AG20443 (cell line): ENCODE measurements around the gene CDK14.
"Not testable (repeated sequence)": the region's sequence is repeated elsewhere in the genome, so short reads cannot be mapped to it uniquely, and the experiment has no call there.

Experiments used
- DNase-seq: peaks from one replicate; pipeline ENCODE4 v3.0.0; 2012; ENCODE audit warnings: low spot score, mixed read lengths

The CDK14 gene

DNA sequence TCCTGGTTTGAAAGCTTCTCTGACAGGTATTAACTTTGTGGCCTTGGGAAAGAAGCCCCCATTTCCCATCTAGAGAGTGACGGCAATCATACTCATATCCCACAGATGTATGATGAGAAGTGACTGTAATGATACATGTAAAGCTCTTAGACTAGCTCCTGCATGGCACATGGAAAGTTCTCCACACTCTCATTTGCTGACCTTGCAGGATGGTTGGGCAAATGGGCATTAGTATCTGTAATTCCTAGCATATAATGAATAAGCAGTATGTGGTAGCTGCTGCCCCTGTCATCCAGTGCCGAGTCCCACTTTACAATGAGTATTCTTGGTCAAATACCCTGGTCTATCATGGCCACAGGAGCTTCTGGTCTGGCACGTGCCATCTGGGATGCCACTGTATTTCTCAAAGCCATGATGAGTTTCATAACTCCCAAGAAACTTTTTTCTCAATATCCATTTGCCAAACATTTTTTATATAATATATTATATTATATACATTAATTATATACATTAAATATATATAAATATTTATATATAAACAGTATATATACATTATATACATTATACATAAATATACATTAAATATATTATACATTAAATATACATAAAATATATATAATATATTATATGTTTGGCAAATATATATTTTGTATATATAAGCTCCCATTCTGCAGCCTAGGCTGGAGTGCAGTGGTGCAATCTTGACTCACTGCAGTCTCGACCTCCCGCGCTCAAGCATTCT lies 561.6 kb downstream of the CDK14 start:
- no peak for DNase-seq

- DNase-seq, result no peak
Observed at GRCh38 chr7:91162436-91162835, 566.3 kb downstream of the CDK14 start.

DNA sequence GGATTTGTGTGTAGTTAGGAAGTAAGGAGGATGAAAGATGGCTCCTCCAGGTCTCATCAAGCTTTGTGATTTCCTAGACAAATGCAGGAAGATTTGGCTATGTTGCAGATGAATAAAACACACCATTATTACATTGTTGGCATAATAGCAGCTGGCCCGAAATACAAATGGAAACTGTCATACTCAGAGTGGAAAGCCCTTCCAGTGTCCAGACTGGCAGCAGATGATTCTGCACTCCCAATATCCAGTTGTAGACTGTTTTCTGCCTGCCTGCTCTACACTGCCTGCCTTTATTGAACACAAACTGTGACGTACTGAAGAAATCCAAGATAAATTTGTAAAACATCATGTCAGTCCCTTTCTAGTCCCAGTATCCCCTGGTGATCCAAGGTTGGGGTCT lies 568.4 kb downstream of the CDK14 start:
- peak; percentile 32 for DNase-seq

GRCh38 chr7:91165006-91165845 lies 569.1 kb downstream of the CDK14 start:
- DNase-seq, result peak; percentile 77

DNA sequence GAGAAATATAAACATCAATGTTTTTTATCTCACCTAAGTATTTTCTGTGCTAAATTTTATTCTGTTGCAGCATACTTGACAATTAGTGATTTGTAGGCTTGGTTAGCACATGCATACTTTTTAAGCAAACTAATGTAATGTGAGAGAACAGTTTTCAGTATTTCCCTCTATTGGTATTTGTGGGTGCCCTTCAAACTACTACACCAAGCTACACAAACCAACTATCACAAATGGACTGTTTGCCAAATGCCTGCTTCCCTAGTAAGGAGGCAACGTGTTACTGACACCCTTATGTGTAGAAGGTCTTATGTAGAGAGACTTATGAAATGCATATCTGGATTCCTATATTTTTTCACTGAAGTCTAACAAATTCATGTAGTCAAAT lies 569.7 kb downstream of the CDK14 start:
- DNase-seq, result no peak

DNA sequence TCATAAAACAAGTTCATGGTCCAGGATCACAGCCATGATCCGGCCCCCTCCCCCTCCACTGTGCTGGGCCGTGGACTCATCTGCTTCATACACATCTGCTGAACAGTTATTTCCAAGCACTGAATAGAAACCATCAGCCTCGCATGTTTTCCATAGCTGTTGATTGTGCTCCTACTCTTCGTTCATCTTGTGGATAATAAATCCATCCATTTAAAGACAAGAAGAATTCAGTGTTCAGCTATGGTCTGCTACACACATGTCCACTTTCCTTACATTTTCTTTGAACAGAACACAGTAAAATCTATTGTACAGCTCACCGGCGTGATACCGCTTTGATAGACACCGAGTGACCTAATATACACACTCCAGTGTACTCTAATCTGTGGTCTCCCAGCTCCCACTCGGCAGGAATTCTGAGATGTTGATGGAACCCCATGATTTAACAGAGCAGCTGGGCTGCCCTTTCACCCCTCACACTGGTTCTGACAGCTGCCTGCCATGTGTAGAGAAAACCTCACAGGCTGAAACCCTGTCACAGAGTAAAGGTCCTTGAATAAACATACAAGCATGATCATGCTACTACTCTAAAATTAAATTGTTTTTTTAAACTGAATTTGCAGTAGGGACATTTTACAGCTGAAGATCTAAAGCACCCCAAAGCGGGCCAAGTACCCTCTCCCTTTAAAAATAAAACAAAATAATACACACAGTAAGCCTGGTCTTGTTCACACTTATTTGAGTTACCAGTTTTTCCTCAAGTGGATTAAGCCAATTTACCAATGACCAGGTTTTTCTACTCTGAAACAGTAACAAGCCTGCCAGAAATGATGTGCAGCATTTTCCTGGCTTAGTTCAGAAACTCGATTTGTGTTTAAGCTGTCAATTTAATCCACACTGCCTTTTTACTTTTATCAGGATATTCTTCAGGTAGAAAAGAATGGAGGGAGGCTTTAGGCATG lies 573.0 kb downstream of the CDK14 start:
- DNase-seq, result no peak

- DNase-seq, result no peak
Observed at GRCh38 chr7:91169830-91170191, 573.7 kb downstream of the CDK14 start.

GRCh38 chr7:91173265-91173664 lies 577.1 kb downstream of the CDK14 start:
- DNase-seq, result not testable (repeated sequence)

DNA sequence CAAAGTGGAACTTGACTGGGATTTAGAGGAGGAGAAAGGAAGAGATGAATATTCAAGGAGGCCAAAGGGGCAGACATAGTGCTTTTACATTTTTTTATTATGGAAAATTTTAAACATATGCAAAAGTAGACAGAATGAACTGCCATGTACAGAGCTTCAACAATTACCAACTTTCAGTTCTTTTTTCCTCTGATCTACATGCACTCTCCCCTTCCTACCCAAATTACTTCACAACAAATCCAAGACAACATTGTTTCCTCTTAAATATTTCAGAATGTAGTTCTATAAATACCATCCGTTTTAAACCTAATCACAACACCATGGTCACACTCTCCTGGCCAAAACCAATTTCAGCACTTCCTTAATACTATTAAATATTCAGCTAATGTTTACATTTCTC lies 584.6 kb downstream of the CDK14 start:
- DNase-seq, result no peak

DNA sequence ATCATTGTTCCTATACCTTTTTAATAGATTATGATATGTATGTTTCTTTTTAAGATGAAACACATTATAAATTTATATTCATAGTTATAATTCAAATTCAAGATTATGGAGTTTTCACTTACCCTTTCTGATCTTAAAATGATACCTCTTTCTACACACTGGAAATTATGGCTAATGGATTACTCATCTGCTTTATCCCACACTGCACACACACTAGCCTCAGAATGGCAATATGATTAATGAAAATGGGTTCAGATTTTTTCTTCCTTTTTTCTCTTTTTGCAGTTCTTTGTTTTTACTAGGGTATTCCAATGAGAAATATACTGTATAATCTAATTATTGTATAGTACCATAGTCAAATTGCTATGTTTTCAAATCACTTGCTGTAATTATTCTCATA lies 585.8 kb downstream of the CDK14 start:
- no peak for DNase-seq

DNA sequence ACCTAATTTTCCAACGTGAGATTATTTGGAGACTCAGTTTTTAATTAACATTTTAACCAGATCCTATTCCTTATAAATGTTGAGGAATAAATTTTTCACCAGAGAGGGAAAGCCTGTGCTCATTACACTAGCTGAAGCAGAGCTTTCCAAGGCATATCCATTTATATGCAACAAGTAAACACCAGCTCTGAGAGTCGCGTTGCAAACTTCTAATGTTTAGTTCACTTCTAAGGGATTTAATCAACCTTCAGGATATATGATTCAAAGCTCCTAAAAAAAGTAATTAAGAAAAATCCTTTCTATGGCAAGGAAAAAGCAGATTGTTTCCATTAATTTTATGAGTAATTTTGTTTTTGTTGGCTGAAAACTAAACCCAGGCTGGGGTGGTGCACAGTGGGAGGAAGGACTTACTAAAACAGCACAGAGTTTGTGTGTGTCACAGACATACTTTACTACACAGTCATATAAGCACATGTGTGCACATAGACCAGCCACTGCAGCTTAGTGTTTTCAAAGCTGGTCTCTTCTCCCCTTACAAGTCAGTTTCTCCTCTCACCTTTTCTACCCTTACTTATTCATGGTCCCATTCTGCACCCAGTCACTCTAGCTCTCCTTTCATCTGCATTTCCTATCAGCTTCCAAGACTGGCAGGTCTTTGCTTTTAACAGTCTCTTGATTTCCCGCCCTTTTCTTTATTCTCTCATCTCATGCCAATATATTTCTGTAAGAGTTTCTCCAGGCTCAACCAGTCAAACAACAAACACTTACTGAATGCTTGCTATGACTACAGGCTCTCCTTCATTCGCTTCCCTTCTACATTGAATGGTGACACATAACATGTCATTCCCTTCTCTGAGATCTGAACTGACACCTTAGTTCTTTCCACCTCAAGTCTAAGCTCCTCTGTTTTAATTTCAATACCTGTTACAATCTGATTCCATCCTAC lies 587.0 kb downstream of the CDK14 start:
- peak; percentile 83 for DNase-seq

DNA sequence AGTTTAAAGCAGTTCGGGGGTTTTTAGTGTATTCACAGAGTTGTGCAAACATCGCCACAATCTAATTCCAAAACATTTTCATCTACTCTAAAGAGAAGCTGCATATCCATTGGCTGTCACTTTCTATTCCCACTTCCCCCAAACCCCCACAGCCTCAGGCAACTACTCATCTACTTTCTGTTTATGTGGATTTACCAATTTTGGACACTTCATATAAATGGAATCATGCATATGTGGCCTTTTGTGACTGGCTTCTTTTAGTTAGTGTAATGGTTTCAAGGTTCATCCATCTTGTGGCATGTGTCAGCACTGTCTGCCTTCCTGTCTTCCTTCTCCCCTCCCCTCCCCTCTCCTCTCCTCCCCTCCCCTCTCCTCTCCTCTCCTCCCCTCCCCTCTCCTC lies 589.6 kb downstream of the CDK14 start:
- DNase-seq, result no peak

- DNase-seq, result no peak
Observed at GRCh38 chr7:91187061-91187460, 590.9 kb downstream of the CDK14 start.

DNA sequence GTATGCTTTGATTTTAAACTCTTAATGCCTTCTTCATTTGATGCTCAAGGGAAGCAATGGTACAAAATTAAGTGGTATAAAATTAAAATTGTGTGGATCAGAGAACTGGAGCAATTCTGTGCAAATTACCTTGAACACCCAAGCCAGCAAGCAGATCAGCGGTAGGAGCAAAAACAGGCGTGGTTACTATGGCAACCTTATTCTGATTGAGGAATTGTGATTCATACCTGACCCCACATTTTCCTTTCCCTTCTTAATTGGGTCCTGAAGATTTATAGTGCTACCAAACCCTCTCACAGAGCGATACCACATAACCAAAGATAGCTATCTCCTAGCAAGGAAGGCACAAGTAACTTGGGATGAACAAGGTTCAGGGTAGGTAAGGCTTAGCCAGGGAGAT lies 595.6 kb downstream of the CDK14 start:
- DNase-seq, result no peak

DNA sequence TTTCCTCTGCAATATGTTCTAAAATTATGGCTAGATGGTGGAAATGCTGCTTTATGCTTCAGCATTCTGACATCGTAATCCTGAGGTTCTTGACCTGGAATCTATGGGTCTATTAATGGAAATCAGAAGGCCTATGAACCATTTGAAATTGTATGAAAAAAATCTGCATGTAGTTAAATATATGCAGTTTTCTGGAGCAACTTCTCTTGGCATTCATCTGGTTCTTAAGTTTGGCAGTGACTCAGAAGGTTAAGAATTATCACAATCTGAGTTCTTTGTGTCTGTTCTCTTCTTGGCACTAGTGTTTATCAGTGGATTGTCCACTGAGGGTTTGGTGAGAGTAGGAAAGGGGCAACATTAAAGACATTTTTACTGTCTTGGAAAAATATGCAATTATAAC lies 597.0 kb downstream of the CDK14 start:
- DNase-seq, result no peak

DNA sequence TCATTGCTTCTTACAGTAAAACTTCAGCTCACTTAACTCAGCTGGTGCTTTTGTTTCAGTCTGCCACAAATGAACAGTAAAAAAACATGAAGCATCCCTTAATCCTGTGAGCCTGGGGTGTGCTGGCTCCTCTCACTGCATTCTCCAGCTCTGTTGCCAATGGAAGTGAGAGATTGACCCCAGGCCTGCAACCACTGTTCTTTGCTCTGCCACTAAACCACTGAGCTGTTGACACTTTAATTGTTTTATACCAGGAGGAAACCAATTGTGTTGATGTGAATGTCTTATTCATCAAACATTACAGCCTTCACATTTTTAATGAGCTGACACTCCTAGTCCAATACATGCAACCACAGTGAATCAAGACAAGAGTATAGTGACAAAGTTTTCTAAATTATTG lies 598.7 kb downstream of the CDK14 start:
- peak; percentile 32 for DNase-seq

DNA sequence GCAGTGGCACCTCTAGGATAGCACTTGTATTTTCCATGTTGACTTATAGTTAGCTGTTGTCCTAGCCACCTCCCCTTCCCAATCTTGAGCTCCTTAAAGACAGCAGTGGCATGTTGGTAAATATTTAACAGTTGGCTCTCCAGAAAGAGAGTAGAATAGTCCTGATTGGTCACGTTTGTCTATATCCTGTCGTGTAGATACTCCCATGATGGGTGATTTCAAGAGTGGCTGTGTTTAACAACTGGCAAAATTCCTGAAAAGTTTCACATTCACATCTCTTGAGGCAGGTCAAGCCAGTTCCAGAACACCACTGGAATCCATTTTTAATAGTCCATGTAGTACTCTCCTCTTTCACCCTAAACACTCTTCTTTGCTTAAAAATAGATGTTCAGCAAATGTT lies 599.9 kb downstream of the CDK14 start:
- DNase-seq, result no peak

DNA sequence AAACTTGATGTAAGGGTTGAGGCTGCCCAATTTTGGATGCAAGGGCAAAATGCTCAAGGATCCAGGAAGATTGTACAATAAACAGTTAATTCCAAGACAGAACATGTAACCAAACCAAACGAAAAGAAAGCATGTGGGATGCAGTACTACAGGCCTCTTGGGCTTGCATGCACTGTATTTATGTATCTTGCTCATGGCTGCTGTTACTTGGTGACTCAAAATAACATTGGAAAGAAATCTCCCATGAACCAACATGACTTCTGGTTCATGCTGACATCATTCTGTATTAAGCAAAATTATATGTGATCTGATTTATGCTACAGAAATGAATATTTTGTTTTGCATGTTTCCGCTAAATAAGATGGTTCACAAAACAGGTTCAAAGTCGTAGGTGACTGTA lies 602.2 kb downstream of the CDK14 start:
- no peak for DNase-seq

- DNase-seq, result no peak
Observed at GRCh38 chr7:91199601-91200000, 603.5 kb downstream of the CDK14 start.

GRCh38 chr7:91201442-91202113 lies 605.5 kb downstream of the CDK14 start:
- DNase-seq, result no peak
